ENCODE data around the gene EIF2S1. TPM values are rescaled to one million over a fixed set of nuclear protein-coding genes. Genes with fewer than 3 reads are reported as not detected.

The EIF2S1 gene
- total and polyA plus RNA-seq, 11 donors = 37.6 to 232 (median 91.7) TPM

- TF ChIP-seq POLR2A (IDR thresholded peaks at IDR 0.05) = no peak
- TF ChIP-seq, protein P1, sequence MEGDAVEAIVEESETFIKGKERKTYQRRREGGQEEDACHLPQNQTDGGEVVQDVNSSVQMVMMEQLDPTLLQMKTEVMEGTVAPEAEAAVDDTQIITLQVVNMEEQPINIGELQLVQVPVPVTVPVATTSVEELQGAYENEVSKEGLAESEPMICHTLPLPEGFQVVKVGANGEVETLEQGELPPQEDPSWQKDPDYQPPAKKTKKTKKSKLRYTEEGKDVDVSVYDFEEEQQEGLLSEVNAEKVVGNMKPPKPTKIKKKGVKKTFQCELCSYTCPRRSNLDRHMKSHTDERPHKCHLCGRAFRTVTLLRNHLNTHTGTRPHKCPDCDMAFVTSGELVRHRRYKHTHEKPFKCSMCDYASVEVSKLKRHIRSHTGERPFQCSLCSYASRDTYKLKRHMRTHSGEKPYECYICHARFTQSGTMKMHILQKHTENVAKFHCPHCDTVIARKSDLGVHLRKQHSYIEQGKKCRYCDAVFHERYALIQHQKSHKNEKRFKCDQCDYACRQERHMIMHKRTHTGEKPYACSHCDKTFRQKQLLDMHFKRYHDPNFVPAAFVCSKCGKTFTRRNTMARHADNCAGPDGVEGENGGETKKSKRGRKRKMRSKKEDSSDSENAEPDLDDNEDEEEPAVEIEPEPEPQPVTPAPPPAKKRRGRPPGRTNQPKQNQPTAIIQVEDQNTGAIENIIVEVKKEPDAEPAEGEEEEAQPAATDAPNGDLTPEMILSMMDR (IDR thresholded peaks at IDR 0.05) = no peak
- DNase-seq = no peak
- Histone ChIP-seq H3K4me1 (no peaks in the 10 kb centered on the region), H3K27ac (no peak overlapping the region), H3K36me3 (peaks cover 4 to 95% (median 87%) of the 10 kb centered on the region in 9 donors), H3K27me3 (no peaks in the 10 kb centered on the region), H3K4me3 (no peak overlapping the region), H3K9me3 (no peaks in the 10 kb centered on the region)
- WGBS, 4 donors = 91 to 93% (median 93%) methylated on average over 4 of the region's 4 CpGs
- intact Hi-C loops (cut with DNase I) = no loop called here
- no peak for ATAC-seq
Observed at GRCh38 chr14:67343601-67344230, 16.4 kb upstream of the EIF2S1 start.

DNA sequence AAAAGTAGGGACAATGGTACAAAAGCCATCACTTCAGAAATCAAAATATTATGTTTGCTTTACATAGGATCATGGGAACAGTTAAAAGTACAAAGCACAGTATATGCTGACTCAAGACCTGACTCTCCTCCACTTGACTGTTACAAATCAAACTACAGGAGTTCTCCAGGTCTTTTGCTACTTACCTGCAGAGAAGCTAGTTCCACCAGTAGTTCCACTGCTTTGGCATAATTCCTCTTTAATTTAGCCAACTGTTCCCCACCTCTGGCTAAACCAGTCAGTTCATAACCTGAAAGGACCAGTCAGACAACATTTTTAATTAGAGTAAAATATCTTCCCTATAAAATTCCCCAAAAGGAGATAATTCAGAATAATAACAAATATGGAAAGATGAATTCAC lies 14.5 kb upstream of the EIF2S1 start:
- Histone ChIP-seq H3K36me3 (peaks cover 4 to 95% (median 88%) of the 10 kb centered on the region in 9 donors), H3K4me3 (no peak overlapping the region), H3K4me1 (no peaks in the 10 kb centered on the region), H3K27me3 (no peaks in the 10 kb centered on the region), H3K9me3 (no peaks in the 10 kb centered on the region), H3K27ac (no peak overlapping the region)
- intact Hi-C loops (cut with DNase I) = no loop called here
- no peak for ATAC-seq
- no peak for DNase-seq
- TF ChIP-seq, protein P1 (IDR thresholded peaks at IDR 0.05) = no peak
- TF ChIP-seq POLR2A (IDR thresholded peaks at IDR 0.05) = no peak

DNA sequence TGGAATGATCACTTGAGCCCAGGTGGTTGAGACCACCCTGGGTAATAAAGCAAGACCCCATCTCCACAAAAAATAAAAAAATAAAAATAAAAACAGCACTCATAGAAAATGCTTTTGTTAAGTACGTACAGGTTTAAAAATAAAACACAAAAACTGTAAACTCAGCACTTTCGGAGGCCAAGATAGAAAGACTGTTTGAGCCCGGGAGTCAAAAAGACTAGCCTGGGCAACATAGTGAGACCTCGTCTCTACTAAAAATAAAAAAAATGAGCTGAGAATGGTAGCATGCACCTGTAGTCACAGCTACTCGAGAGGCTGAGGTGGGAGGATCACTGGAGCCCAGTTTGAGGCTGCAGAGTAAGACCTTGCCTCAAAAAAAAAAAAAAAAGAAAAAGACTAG lies 8.1 kb upstream of the EIF2S1 start:
- no peak for TF ChIP-seq POLR2A (IDR thresholded peaks at IDR 0.05)
- TF ChIP-seq, protein P1 (IDR thresholded peaks at IDR 0.05) = no peak
- H3K27me3 ChIP-seq = no peaks in the 10 kb centered on the region
- H3K4me1 ChIP-seq = peaks cover 0 to 13% (median 11%) of the 10 kb centered on the region in 12 donors
- ATAC-seq = no peak
- WGBS, 4 donors = 79 to 93% (median 86%) methylated on average over 5 of the region's 5 CpGs
- H3K9me3 ChIP-seq = no peaks in the 10 kb centered on the region
- H3K27ac ChIP-seq = no peak overlapping the region
- H3K36me3 ChIP-seq = peaks cover 0 to 62% (median 58%) of the 10 kb centered on the region in 9 donors
- intact Hi-C loops (cut with DNase I) = loop anchor here in 1 of 10 donors (10.0 kb wide), 1 partner anchor 107 kb away; the partner anchor contains the start of gene PALS1
- no peak for DNase-seq
- no peak overlapping the region for H3K4me3 ChIP-seq

DNA sequence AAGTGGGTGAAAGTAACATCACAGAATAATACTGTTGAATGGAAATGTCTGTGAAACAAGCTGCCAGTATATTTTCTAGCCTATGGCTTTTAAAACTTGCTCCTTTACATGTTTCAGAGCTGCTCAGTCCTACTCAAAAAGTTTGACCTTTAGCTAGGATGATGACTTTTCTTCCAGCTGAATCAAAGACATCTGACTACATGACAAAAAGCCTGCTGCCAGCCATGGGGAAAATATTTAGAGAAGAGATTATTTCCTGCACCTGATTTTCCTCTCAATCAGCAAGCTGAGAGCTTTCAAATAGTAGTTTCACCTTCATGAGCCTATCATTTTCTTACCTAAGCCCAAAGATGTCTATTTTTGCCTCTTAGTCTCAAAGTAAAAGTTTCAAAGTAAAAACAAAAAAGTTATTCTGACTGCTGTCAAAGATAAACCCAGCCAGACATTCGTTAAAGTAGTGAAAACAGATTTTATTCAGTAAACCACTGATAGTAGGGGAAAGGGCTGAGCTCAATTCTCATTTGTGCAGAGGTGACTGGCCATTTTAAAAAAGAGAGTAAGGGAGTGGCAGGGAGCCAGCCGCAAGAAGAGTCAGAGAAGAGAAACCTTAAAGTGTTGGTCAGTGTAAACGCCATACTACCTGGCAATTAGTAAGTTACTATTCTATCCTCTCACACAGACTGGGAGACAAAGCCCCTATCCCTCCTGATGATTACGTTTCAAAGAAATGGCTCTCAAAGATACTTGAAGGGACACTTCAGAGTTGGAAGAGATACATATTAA lies 2.8 kb upstream of the EIF2S1 start:
- ATAC-seq = no peak
- peak overlapping the region in 11 of 12 donors; percentile 3 to 98 (median 46) for H3K27ac ChIP-seq

More for the DNA sequence above, 2.8 kb upstream of the EIF2S1 start:
- DNase-seq = no peak
- WGBS, 4 donors = 46 to 51% (median 47%) methylated on average over 4 of the region's 4 CpGs
- Histone ChIP-seq H3K4me3 (peak overlapping the region in 6 of 12 donors; percentile 0 to 75 (median 38)), H3K9me3 (no peaks in the 10 kb centered on the region), H3K27me3 (no peaks in the 10 kb centered on the region), H3K36me3 (peaks cover 0 to 13% (median 6%) of the 10 kb centered on the region in 9 donors), H3K4me1 (peaks cover 7 to 54% (median 45%) of the 10 kb centered on the region in 12 donors)
- TF ChIP-seq POLR2A (IDR thresholded peaks at IDR 0.05) = no peak
- TF ChIP-seq, protein P1 (IDR thresholded peaks at IDR 0.05) = no peak
- intact Hi-C loops (cut with DNase I) = loop anchor here in 1 of 10 donors (10.0 kb wide), 1 partner anchor 113 kb away; the partner anchor contains the start of gene PALS1

Data from heart left ventricle (tissue), 16 donors.